AG09319 (cell line): ENCODE data around the gene ITIH1.

ENCODE experiments used
- DNase-seq: peaks from one replicate; pipeline ENCODE4 v3.0.0-alpha.2; 2010; ENCODE audit warnings: low read depth; ENCODE audit errors: extremely low read depth
- CTCF ChIP-seq: IDR thresholded peaks from 2 replicates; pipeline ENCODE4 v1.5.1; 2011; ENCODE audit warnings: low read depth, mild to moderate bottlenecking, inconsistent platforms, low read length, moderate library complexity

ITIH1 gene

GRCh38 chr3:52742418-52743041 is 34.9 kb upstream of the ITIH1 start:
- peak; percentile 46 for TF ChIP-seq CTCF
- DNase-seq: no peak

GRCh38 chr3:52743152-52743551 is 34.2 kb upstream of the ITIH1 start:
- no peak for TF ChIP-seq CTCF
- DNase-seq: no peak

- DNase-seq: no peak
- no peak for TF ChIP-seq CTCF
These were observed 33.7 kb upstream of the ITIH1 start for GRCh38 chr3:52743721-52744120.

- DNase-seq: no peak
- TF ChIP-seq CTCF: no peak
These were observed 25.2 kb upstream of the ITIH1 start for GRCh38 chr3:52752045-52752660.

GRCh38 chr3:52754373-52754772 is 23.0 kb upstream of the ITIH1 start:
- no peak for DNase-seq

GRCh38 chr3:52756141-52756540 is 21.3 kb upstream of the ITIH1 start:
- DNase-seq: no peak
- no peak for TF ChIP-seq CTCF

More at GRCh38 chr3:52754373-52754772, 23.0 kb upstream of the ITIH1 start:
- TF ChIP-seq CTCF: no peak

GRCh38 chr3:52763466-52763865 is 13.9 kb upstream of the ITIH1 start:
- TF ChIP-seq CTCF: no peak
- no peak for DNase-seq
